SK-N-SH treated with all-trans-retinoic acid at 6 μM for 48 hours (cell line): ENCODE data around the gene EWSR1.

Experiments used
- ATAC-seq: fragments of 200-7000 bp; cut with Tn5 transposase; 3 replicates; pipeline ENCODE4 v1.9.1; 2020; ENCODE audit warnings: mild to moderate bottlenecking, moderate library complexity
- ISL1 ChIP-seq: fragments of 250-450 bp; sonication (Bioruptor Pico); IDR thresholded peaks from 2 replicates; pipeline ENCODE4 v2.1.2; 2022; ENCODE audit warnings: mild to moderate bottlenecking, moderate library complexity
- RARB ChIP-seq: fragments of 250-450 bp; sonication (Bioruptor Pico); IDR thresholded peaks from 2 replicates; pipeline ENCODE4 v1.8.0; 2021; ENCODE audit warnings: mild to moderate bottlenecking, moderate library complexity
- SNAI2 ChIP-seq: fragments of 250-450 bp; sonication (Bioruptor Pico); IDR thresholded peaks from 2 replicates; pipeline ENCODE4 v1.5.0; 2020; ENCODE audit warnings: mild to moderate bottlenecking, moderate library complexity
- TCF4 ChIP-seq: fragments of 250-450 bp; sonication (Bioruptor Pico); IDR thresholded peaks from 2 replicates; pipeline ENCODE4 v1.8.0; 2021; ENCODE audit warnings: mild to moderate bottlenecking, moderate library complexity, borderline replicate concordance
- ZFP3 ChIP-seq: fragments of 250-450 bp; sonication (Bioruptor Pico); IDR thresholded peaks from 2 replicates; pipeline ENCODE4 v1.5.0; 2020; ENCODE audit warnings: mild to moderate bottlenecking, moderate library complexity
- TF ChIP-seq, protein P1 (sequence below): fragments of 250-450 bp; sonication (Bioruptor Pico); IDR thresholded peaks from 2 replicates; pipeline ENCODE4 v1.5.1; 2021; ENCODE audit warnings: mild to moderate bottlenecking, moderate library complexity
- TF ChIP-seq, protein P2 (sequence below): fragments of 250-450 bp; sonication (Bioruptor Pico); IDR thresholded peaks from 2 replicates; pipeline ENCODE4 v1.5.0; 2020; ENCODE audit warnings: mild to moderate bottlenecking, moderate library complexity
- TF ChIP-seq, protein P3 (sequence below): fragments of 250-450 bp; sonication (Bioruptor Pico); IDR thresholded peaks from 2 replicates; pipeline ENCODE4 v1.8.0; 2021; ENCODE audit warnings: low read depth, mild to moderate bottlenecking, moderate library complexity, borderline replicate concordance
- TF ChIP-seq, protein P4 (sequence below): fragments of 250-450 bp; sonication (Bioruptor Pico); IDR thresholded peaks from 2 replicates; pipeline ENCODE4 v1.8.0; 2020; ENCODE audit warnings: mild to moderate bottlenecking, moderate library complexity, borderline replicate concordance
- TF ChIP-seq, protein P5 (sequence below): fragments of 250-450 bp; sonication (Bioruptor Pico); IDR thresholded peaks from 2 replicates; pipeline ENCODE4 v1.5.1; 2020; ENCODE audit warnings: low read depth, mild to moderate bottlenecking, moderate library complexity

EWSR1 gene

DNA sequence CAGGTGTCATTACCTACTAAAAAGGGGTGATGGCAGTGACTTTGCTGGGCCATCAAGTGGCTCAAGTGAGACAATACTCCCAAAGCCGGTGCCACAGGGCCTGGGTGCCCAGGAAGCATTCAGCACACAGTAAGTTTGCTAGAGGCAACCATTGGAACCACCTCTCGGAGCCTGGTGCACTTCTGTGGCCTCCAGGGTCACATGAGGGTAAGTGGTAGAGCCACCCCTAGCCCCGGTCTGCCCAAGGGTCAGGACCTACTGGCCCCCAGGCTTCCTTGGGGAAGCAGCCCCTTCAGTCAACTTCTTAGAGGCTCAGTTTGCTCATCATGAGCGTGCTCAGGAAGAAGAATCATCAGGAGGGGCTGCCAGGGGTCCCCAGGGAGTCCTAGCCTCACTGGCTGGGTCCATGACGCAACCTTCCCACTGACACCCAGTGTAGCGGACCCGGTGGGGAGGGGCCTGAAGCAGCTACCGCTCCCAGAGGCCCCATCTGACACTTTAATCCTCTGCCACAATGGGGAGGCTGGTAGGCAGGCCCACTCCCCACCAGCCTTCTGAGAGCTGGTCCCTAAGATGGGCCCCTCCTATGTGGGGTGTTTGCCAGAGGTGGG is 64.9 kb downstream of the EWSR1 start:
- no peak for ATAC-seq
- TF ChIP-seq, protein P1, sequence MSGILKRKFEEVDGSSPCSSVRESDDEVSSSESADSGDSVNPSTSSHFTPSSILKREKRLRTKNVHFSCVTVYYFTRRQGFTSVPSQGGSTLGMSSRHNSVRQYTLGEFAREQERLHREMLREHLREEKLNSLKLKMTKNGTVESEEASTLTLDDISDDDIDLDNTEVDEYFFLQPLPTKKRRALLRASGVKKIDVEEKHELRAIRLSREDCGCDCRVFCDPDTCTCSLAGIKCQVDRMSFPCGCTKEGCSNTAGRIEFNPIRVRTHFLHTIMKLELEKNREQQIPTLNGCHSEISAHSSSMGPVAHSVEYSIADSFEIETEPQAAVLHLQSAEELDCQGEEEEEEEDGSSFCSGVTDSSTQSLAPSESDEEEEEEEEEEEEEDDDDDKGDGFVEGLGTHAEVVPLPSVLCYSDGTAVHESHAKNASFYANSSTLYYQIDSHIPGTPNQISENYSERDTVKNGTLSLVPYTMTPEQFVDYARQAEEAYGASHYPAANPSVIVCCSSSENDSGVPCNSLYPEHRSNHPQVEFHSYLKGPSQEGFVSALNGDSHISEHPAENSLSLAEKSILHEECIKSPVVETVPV: no peak
- TF ChIP-seq ISL1 (CRISPR knock-in tag): no peak
- no peak for TF ChIP-seq ZFP3 (CRISPR knock-in tag)
- TF ChIP-seq, protein P2, sequence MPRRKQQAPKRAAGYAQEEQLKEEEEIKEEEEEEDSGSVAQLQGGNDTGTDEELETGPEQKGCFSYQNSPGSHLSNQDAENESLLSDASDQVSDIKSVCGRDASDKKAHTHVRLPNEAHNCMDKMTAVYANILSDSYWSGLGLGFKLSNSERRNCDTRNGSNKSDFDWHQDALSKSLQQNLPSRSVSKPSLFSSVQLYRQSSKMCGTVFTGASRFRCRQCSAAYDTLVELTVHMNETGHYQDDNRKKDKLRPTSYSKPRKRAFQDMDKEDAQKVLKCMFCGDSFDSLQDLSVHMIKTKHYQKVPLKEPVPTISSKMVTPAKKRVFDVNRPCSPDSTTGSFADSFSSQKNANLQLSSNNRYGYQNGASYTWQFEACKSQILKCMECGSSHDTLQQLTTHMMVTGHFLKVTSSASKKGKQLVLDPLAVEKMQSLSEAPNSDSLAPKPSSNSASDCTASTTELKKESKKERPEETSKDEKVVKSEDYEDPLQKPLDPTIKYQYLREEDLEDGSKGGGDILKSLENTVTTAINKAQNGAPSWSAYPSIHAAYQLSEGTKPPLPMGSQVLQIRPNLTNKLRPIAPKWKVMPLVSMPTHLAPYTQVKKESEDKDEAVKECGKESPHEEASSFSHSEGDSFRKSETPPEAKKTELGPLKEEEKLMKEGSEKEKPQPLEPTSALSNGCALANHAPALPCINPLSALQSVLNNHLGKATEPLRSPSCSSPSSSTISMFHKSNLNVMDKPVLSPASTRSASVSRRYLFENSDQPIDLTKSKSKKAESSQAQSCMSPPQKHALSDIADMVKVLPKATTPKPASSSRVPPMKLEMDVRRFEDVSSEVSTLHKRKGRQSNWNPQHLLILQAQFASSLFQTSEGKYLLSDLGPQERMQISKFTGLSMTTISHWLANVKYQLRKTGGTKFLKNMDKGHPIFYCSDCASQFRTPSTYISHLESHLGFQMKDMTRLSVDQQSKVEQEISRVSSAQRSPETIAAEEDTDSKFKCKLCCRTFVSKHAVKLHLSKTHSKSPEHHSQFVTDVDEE (CRISPR knock-in tag): no peak
- no peak for TF ChIP-seq TCF4 (CRISPR knock-in tag)
- TF ChIP-seq, protein P3, sequence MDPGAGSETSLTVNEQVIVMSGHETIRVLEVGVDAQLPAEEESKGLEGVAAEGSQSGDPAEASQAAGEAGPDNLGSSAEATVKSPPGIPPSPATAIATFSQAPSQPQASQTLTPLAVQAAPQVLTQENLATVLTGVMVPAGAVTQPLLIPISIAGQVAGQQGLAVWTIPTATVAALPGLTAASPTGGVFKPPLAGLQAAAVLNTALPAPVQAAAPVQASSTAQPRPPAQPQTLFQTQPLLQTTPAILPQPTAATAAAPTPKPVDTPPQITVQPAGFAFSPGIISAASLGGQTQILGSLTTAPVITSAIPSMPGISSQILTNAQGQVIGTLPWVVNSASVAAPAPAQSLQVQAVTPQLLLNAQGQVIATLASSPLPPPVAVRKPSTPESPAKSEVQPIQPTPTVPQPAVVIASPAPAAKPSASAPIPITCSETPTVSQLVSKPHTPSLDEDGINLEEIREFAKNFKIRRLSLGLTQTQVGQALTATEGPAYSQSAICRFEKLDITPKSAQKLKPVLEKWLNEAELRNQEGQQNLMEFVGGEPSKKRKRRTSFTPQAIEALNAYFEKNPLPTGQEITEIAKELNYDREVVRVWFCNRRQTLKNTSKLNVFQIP (CRISPR knock-in tag): no peak
- no peak for TF ChIP-seq SNAI2 (CRISPR knock-in tag)
- TF ChIP-seq, protein P4, sequence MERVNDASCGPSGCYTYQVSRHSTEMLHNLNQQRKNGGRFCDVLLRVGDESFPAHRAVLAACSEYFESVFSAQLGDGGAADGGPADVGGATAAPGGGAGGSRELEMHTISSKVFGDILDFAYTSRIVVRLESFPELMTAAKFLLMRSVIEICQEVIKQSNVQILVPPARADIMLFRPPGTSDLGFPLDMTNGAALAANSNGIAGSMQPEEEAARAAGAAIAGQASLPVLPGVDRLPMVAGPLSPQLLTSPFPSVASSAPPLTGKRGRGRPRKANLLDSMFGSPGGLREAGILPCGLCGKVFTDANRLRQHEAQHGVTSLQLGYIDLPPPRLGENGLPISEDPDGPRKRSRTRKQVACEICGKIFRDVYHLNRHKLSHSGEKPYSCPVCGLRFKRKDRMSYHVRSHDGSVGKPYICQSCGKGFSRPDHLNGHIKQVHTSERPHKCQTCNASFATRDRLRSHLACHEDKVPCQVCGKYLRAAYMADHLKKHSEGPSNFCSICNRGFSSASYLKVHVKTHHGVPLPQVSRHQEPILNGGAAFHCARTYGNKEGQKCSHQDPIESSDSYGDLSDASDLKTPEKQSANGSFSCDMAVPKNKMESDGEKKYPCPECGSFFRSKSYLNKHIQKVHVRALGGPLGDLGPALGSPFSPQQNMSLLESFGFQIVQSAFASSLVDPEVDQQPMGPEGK (CRISPR knock-in tag): no peak
- TF ChIP-seq, protein P5, sequence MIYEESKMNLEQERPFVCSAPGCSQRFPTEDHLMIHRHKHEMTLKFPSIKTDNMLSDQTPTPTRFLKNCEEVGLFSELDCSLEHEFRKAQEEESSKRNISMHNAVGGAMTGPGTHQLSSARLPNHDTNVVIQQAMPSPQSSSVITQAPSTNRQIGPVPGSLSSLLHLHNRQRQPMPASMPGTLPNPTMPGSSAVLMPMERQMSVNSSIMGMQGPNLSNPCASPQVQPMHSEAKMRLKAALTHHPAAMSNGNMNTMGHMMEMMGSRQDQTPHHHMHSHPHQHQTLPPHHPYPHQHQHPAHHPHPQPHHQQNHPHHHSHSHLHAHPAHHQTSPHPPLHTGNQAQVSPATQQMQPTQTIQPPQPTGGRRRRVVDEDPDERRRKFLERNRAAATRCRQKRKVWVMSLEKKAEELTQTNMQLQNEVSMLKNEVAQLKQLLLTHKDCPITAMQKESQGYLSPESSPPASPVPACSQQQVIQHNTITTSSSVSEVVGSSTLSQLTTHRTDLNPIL (CRISPR knock-in tag): no peak

DNA sequence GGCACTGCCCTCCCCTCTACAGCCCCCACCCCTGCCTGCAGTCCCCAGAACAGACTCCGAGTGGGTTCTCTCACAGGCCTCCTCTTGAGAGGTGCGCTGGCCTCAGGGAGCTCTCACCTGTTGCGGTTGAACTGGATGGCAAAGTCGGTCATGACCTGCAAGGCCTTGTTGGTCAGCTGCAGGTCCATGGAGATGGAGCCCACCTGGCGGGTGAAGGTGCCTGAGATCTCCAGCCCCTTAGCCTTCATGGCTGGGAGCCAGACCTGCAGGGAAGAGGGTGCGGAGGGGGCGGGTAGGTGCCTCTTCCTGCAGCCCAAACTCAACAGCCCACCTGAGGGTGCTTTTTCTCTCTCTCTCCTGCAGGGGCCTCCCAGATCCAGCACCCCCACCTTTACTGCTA is 66.1 kb downstream of the EWSR1 start:
- no peak for ATAC-seq
- TF ChIP-seq SNAI2 (CRISPR knock-in tag): no peak

DNA sequence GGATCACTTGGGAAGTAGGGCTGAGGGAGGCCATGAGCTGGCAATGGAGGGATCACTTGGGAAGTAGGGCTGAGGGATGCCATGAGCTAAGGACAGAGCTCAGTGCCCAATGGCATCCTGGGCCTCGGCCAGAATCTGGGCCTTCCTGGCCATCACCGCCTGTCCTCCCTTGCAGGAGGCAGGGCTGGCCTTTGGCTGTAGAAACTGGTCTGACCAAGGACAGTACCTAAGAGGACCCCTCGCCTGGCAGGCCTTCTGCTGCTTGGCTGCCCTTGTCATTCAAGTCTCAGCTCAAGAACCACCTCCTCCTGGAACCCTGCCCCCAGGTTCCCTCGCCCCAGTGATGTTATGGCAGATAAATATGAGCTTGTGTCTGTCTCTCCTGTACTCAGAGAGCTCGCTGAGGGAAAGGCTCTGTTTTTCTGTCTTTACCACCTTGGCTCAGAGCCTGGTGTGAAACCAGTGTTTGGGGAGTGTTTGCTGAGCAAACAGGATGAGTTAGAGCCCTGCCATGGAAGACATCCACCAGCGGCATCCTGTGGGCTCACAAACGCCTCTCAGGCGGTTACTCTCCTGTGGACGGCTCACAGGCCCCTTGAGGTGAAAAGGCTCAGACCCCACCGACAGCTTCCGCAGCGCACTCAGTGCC is 66.8 kb downstream of the EWSR1 start:
- no peak for TF ChIP-seq TCF4 (CRISPR knock-in tag)
- ATAC-seq: no peak

DNA sequence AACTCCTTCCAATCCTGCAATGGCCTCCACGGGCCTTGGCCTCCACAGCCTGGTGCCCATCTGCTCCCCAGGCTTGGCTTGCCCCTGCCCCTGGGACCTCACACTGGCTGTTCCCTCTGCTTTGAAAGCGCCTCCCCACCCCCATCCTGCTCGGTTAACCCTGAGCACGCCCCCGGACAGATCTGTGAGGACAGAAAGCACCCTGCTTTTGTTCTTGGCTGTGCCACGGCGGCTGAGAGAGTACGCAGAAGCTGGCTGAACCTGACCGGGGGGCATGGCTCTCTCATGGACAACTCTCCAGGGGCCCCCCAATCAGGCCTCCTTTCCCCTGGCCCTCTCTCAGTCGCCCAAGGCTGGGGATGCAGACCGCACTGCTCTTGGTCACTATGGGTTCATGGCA is 67.6 kb downstream of the EWSR1 start:
- TF ChIP-seq RARB (CRISPR knock-in tag): no peak
- TF ChIP-seq, protein P4 (CRISPR knock-in tag): no peak
- TF ChIP-seq, protein P3 (CRISPR knock-in tag): no peak
- TF ChIP-seq, all 23 proteins: peak for 0
- no peak for ATAC-seq
